ENCODE measurements around the gene SYCP2L. TPM values are rescaled to one million over a fixed set of nuclear protein-coding genes. Genes with fewer than 3 reads are reported as not detected.
"Not testable (repeated sequence)": the region's sequence is repeated elsewhere in the genome, so short reads cannot be mapped to it uniquely, and the experiment has no call there.

Gene SYCP2L
- total and polyA plus RNA-seq, 7 donors: 0.09 to 22.1 (median 0.71) TPM; not detected in 2

GRCh38 chr6:10993896-10994295 lies 107.0 kb downstream of the SYCP2L start:
- Histone ChIP-seq H3K4me1 (no peaks in the 10 kb centered on the region), H3K27me3 (no peaks in the 10 kb centered on the region), H3K9me3 (no peaks in the 10 kb centered on the region), H3K4me3 (no peak overlapping the region), H3K36me3 (no peaks in the 10 kb centered on the region), H3K27ac (no peak overlapping the region)
- no peak for DNase-seq
- intact Hi-C loops (cut with DNase I): no loop called here
- TF ChIP-seq EP300 (IDR thresholded peaks at IDR 0.05) (no peak), CTCF (IDR thresholded peaks at IDR 0.05) (no peak), POLR2A (IDR thresholded peaks at IDR 0.05) (no peak), POLR2AphosphoS5 (IDR thresholded peaks at IDR 0.05) (no peak)
- 92 to 93% methylated on average over 8 of the region's 8 CpGs for WGBS, 2 donors

DNA sequence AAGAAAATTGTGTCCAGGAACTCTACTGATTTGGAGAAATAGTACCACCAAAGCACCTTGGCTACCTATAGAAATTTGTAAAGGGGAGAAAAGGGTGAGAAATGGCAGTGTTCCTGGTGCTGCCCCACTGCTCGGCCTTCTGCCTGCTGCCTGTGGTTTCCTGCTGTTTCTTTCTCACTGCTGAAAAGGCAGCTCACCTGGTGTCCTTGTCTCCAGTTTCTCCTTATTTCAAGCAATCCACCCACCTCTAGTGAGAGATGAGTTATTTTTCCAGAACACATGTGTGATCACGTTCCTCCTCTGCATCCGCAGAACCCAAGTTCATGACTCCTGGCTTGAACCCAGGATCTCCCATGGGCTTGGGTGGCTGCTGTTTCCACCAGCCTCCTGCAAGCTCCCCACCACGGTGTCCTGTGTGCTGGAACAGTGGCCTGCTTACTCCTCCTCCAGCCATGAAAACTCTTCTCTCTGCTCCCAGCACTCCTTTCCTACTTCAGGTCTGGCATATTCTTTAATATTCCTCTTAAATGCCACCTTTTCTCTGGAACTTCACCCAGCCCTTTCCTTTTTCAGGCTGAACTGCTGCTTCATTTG lies 108.4 kb downstream of the SYCP2L start:
- Histone ChIP-seq H3K4me1 (no peaks in the 10 kb centered on the region), H3K36me3 (no peaks in the 10 kb centered on the region), H3K27me3 (no peaks in the 10 kb centered on the region), H3K9me3 (no peaks in the 10 kb centered on the region), H3K4me3 (no peak overlapping the region), H3K27ac (no peak overlapping the region)
- intact Hi-C loops (cut with DNase I): no loop called here
- 83 to 89% methylated on average over 4 of the region's 4 CpGs for WGBS, 2 donors
- TF ChIP-seq CTCF (IDR thresholded peaks at IDR 0.05): no peak
- no peak for TF ChIP-seq POLR2A (IDR thresholded peaks at IDR 0.05)
- TF ChIP-seq EP300 (IDR thresholded peaks at IDR 0.05): no peak
- TF ChIP-seq POLR2AphosphoS5 (IDR thresholded peaks at IDR 0.05): no peak
- DNase-seq: no peak

GRCh38 chr6:10999994-11000393 lies 113.1 kb downstream of the SYCP2L start:
- 75 to 85% methylated on average over 2 of the region's 2 CpGs for WGBS, 2 donors
- Histone ChIP-seq H3K36me3 (no peaks in the 10 kb centered on the region), H3K9me3 (no peaks in the 10 kb centered on the region), H3K4me3 (no peak overlapping the region), H3K4me1 (no peaks in the 10 kb centered on the region), H3K27ac (no peak overlapping the region), H3K27me3 (peaks cover 0 to 3% (median 0%) of the 10 kb centered on the region in 3 donors)
- no peak for DNase-seq
- TF ChIP-seq POLR2AphosphoS5 (IDR thresholded peaks at IDR 0.05): no peak
- no peak for TF ChIP-seq CTCF (IDR thresholded peaks at IDR 0.05)
- no peak for TF ChIP-seq EP300 (IDR thresholded peaks at IDR 0.05)
- no peak for TF ChIP-seq POLR2A (IDR thresholded peaks at IDR 0.05)
- intact Hi-C loops (cut with DNase I): no loop called here

GRCh38 chr6:11002176-11002575 lies 115.3 kb downstream of the SYCP2L start:
- peaks cover 0 to 3% (median 0%) of the 10 kb centered on the region in 3 donors for H3K27me3 ChIP-seq
- WGBS, 2 donors: 48 to 70% methylated on average over 2 of the region's 2 CpGs
- DNase-seq: no peak
- no peaks in the 10 kb centered on the region for H3K36me3 ChIP-seq
- H3K9me3 ChIP-seq: no peaks in the 10 kb centered on the region
- H3K4me1 ChIP-seq: no peaks in the 10 kb centered on the region
- H3K4me3 ChIP-seq: no peak overlapping the region
- TF ChIP-seq CTCF (IDR thresholded peaks at IDR 0.05): no peak
- no peak for TF ChIP-seq EP300 (IDR thresholded peaks at IDR 0.05)
- no peak for TF ChIP-seq POLR2AphosphoS5 (IDR thresholded peaks at IDR 0.05)
- TF ChIP-seq POLR2A (IDR thresholded peaks at IDR 0.05): no peak
- intact Hi-C loops (cut with DNase I): no loop called here
- no peak overlapping the region for H3K27ac ChIP-seq

- intact Hi-C loops (cut with DNase I): not testable (repeated sequence)
These were observed 116.4 kb downstream of the SYCP2L start for GRCh38 chr6:11003297-11003696.

More at GRCh38 chr6:11003297-11003696, 116.4 kb downstream of the SYCP2L start:
- H3K36me3 ChIP-seq, H3K27ac ChIP-seq, H3K9me3 ChIP-seq, DNase-seq, H3K27me3 ChIP-seq, H3K4me1 ChIP-seq, H3K4me3 ChIP-seq: not testable (repeated sequence)
- WGBS, 2 donors: 86 to 92% methylated on average over 5 of the region's 5 CpGs

All from sigmoid colon (tissue), 7 donors.